ENCODE measurements around the gene ASB10. TPM values are rescaled to one million over a fixed set of nuclear protein-coding genes. Genes with fewer than 3 reads are reported as not detected.

The ASB10 gene
- total RNA-seq, 1 donor from 2014 or later, result not detected

DNA sequence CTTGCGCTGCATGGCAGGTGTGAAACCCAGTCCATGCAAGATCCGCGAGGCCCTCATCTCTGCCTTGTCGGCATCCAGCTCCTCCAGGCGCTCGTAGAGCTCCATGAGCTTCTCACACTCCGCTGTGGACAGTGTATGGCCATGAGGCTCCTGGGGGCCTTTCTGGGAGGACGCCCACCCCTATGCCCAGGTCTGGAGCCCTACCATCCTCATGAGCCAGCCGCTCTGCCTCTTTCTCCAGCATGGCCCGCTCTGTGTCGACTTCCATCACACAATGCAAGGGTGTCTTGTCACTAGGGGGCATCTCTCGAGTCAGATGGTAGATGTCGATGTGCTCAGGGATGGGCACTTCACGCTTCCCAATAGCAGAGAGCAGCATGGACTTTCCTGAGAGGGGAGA lies 36.7 kb upstream of the ASB10 start:
- Mint-ChIP-seq H3K4me1 (ENCODE audit: low read depth) (peaks cover 35% of the 10 kb centered on the region), H3K4me3 (ENCODE audit: unreplicated experiment) (no peak overlapping the region), H3K36me3 (ENCODE audit: low read depth) (peaks cover 39% of the 10 kb centered on the region), H3K27ac (ENCODE audit: unreplicated experiment) (no peak overlapping the region), H3K27me3 (ENCODE audit: low read depth) (no peaks in the 10 kb centered on the region), H3K9me3 (ENCODE audit: low read depth) (no peaks in the 10 kb centered on the region)
- DNase-seq (ENCODE audit: low spot score), result no peak
- TF ChIP-seq, protein P1, sequence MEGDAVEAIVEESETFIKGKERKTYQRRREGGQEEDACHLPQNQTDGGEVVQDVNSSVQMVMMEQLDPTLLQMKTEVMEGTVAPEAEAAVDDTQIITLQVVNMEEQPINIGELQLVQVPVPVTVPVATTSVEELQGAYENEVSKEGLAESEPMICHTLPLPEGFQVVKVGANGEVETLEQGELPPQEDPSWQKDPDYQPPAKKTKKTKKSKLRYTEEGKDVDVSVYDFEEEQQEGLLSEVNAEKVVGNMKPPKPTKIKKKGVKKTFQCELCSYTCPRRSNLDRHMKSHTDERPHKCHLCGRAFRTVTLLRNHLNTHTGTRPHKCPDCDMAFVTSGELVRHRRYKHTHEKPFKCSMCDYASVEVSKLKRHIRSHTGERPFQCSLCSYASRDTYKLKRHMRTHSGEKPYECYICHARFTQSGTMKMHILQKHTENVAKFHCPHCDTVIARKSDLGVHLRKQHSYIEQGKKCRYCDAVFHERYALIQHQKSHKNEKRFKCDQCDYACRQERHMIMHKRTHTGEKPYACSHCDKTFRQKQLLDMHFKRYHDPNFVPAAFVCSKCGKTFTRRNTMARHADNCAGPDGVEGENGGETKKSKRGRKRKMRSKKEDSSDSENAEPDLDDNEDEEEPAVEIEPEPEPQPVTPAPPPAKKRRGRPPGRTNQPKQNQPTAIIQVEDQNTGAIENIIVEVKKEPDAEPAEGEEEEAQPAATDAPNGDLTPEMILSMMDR (IDR thresholded peaks at IDR 0.05), result no peak

GRCh38 chr7:151218170-151218569 lies 31.1 kb upstream of the ASB10 start:
- no peak overlapping the region for H3K27ac Mint-ChIP-seq (ENCODE audit: unreplicated experiment)
- peaks cover 51% of the 10 kb centered on the region for H3K36me3 Mint-ChIP-seq (ENCODE audit: low read depth)
- TF ChIP-seq, protein P1 (IDR thresholded peaks at IDR 0.05), result no peak
- H3K4me1 Mint-ChIP-seq (ENCODE audit: low read depth), result no peaks in the 10 kb centered on the region
- no peaks in the 10 kb centered on the region for H3K9me3 Mint-ChIP-seq (ENCODE audit: low read depth)
- H3K27me3 Mint-ChIP-seq (ENCODE audit: low read depth), result no peaks in the 10 kb centered on the region
- no peak for DNase-seq (ENCODE audit: low spot score)
- H3K4me3 Mint-ChIP-seq (ENCODE audit: unreplicated experiment), result no peak overlapping the region

DNA sequence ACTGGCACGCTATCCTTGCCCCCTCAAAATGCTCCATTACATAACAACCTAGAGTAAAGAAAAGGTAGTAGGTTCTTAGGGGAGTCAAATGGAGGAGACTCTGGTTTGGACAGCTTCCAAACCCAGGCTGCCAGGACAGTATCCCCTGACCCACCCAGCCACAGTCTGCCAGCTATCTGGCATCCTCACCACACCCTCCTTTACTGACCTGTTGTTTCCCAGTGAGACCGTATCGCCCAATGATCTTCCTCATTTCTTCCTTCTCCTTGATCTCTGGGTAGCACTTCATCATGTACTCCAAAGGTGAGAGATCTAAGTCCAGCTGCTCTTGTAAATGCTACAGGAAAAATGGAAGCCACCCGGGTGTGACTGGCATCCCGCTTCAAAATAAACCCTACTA lies 28.3 kb upstream of the ASB10 start:
- Mint-ChIP-seq H3K36me3 (ENCODE audit: low read depth) (peaks cover 42% of the 10 kb centered on the region), H3K27me3 (ENCODE audit: low read depth) (no peaks in the 10 kb centered on the region), H3K4me1 (ENCODE audit: low read depth) (no peaks in the 10 kb centered on the region), H3K27ac (ENCODE audit: unreplicated experiment) (no peak overlapping the region), H3K9me3 (ENCODE audit: low read depth) (no peaks in the 10 kb centered on the region), H3K4me3 (ENCODE audit: unreplicated experiment) (no peak overlapping the region)
- TF ChIP-seq, protein P1 (IDR thresholded peaks at IDR 0.05), result no peak
- DNase-seq (ENCODE audit: low spot score), result no peak

- peaks cover 34% of the 10 kb centered on the region for H3K36me3 Mint-ChIP-seq (ENCODE audit: low read depth)
These were observed 26.8 kb upstream of the ASB10 start for GRCh38 chr7:151213826-151214225.

GRCh38 chr7:151212626-151213025 lies 25.6 kb upstream of the ASB10 start:
- TF ChIP-seq, protein P1 (IDR thresholded peaks at IDR 0.05), result no peak
- H3K9me3 Mint-ChIP-seq (ENCODE audit: low read depth), result no peaks in the 10 kb centered on the region
- DNase-seq (ENCODE audit: low spot score), result no peak
- H3K4me1 Mint-ChIP-seq (ENCODE audit: low read depth), result no peaks in the 10 kb centered on the region
- H3K27ac Mint-ChIP-seq (ENCODE audit: unreplicated experiment), result no peak overlapping the region
- H3K27me3 Mint-ChIP-seq (ENCODE audit: low read depth), result no peaks in the 10 kb centered on the region
- no peak overlapping the region for H3K4me3 Mint-ChIP-seq (ENCODE audit: unreplicated experiment)
- peaks cover 24% of the 10 kb centered on the region for H3K36me3 Mint-ChIP-seq (ENCODE audit: low read depth)

More at GRCh38 chr7:151213826-151214225, 26.8 kb upstream of the ASB10 start:
- TF ChIP-seq, protein P1 (IDR thresholded peaks at IDR 0.05), result no peak
- Mint-ChIP-seq H3K4me3 (ENCODE audit: unreplicated experiment) (no peak overlapping the region), H3K9me3 (ENCODE audit: low read depth) (no peaks in the 10 kb centered on the region), H3K4me1 (ENCODE audit: low read depth) (no peaks in the 10 kb centered on the region), H3K27me3 (ENCODE audit: low read depth) (no peaks in the 10 kb centered on the region), H3K27ac (ENCODE audit: unreplicated experiment) (no peak overlapping the region)
- DNase-seq (ENCODE audit: low spot score), result no peak

Measured in chondrocyte (in vitro differentiated cells).